Gastrocnemius medialis (tissue), 4 donors: Measurements from ENCODE around the gene DNAJC2. TPM values are rescaled to one million over a fixed set of nuclear protein-coding genes. Genes with fewer than 3 reads are reported as not detected.
"Not testable (repeated sequence)": the region's sequence is repeated elsewhere in the genome, so short reads cannot be mapped to it uniquely, and the experiment has no call there.

ENCODE experiments used
- ATAC-seq, 2 donors: fragments of 150-250 bp; one replicate each; pipeline ENCODE4 v1.9.1; 2016
- DNase-seq, 2 donors: peaks; one replicate each; pipeline ENCODE4 v3.0.0-alpha.2; 2019
- H3K27ac ChIP-seq, 4 donors: fragments of 200-600 bp; sonication (generic); 1 replicate in 1 of 4; 2 replicates in 3 of 4; pipeline ENCODE4 v1.5.1; 2016 to 2018; ENCODE audit warnings: mild to moderate bottlenecking in 2 of 4, moderate library complexity in 1 of 4
- H3K27me3 ChIP-seq, 3 donors: fragments of 200-600 bp; sonication (generic) in 2 of 3; 1 replicate in 1 of 3; 2 replicates in 2 of 3; pipeline versions ENCODE4 v1.5.1 to v1.6.0; 2016 to 2019; ENCODE audit warnings: mild to moderate bottlenecking in 1 of 3, moderate library complexity in 1 of 3
- H3K36me3 ChIP-seq, 2 donors: fragments of 200-600 bp; sonication (generic) in 1 of 2; one replicate each; pipeline ENCODE4 v1.5.1; 2017 to 2018
- H3K4me1 ChIP-seq, 2 donors: fragments of 200-600 bp; sonication (generic) in 1 of 2; one replicate each; pipeline ENCODE4 v1.5.1; 2016 to 2017; ENCODE audit warnings: mild to moderate bottlenecking in 2 of 2
- H3K4me3 ChIP-seq, 4 donors: fragments of 200-600 bp; sonication (generic) in 3 of 4; 1 replicate in 1 of 4; 2 replicates in 3 of 4; pipeline ENCODE4 v1.5.1; 2016 to 2019; ENCODE audit warnings: mild to moderate bottlenecking in 2 of 4
- H3K9me3 ChIP-seq, 3 donors: fragments of 200-600 bp; sonication (generic) in 2 of 3; 1 replicate in 1 of 3; 2 replicates in 2 of 3; pipeline ENCODE4 v1.5.1; 2016 to 2019
- CTCF ChIP-seq, 5 experiments: fragments of 450-650 bp in 3 of 5; fragments of 200-600 bp in 2 of 5; sonication (generic) in 2 of 5; IDR thresholded peaks in 4 of 5; conservative IDR thresholded peaks in 1 of 5; 1 replicate in 4 of 5; 2 replicates in 1 of 5; pipeline ENCODE4 v1.5.1; 2016 to 2019; ENCODE audit warnings: antibody characterized with exemption in 5 of 5, mild to moderate bottlenecking in 3 of 5, moderate library complexity in 3 of 5
- POLR2A ChIP-seq, 2 donors: fragments of 450-650 bp; IDR thresholded peaks; one replicate each; pipeline ENCODE4 v1.6.1; 2017; ENCODE audit warnings: antibody characterized with exemption in 2 of 2, mild to moderate bottlenecking in 2 of 2, moderate library complexity in 2 of 2
- in situ Hi-C, 4 donors: fragments of 200-750 bp; cut with MboI; loops; one replicate each; pipeline versions ENCODE4 v1.15.0 to v1.8.0; 2017; ENCODE audit warnings: low sequenced_read_pairs in 4 of 4
- intact Hi-C: fragments of 100-400 bp; cut with DNase I; formaldehyde crosslinking; loops from one replicate; pipeline ENCODE4 v1.15.1; 2023; ENCODE audit warnings: low total_unique reads
- total RNA-seq, 4 donors: library from RNA; depleted of rRNA; stranded (reverse); fragments of >200 nt; gene quantifications; one replicate each; pipeline versions ENCODE4 v1.1.0 to v1.2.3, GENCODE V29; 2016

DNAJC2 gene
- total RNA-seq, 4 donors from 2014 or later: 20.9 to 36.8 (median 31.4) TPM

- no peaks in the 10 kb centered on the region for H3K27me3 ChIP-seq
- peaks cover 11 to 14% of the 10 kb centered on the region in 2 donors for H3K4me1 ChIP-seq
- intact Hi-C loops: loop anchor here (2.0 to 5.0 kb wide), 2 partner anchors 48 to 110 kb away; partner anchors contain the start of gene DNAJC2
- in situ Hi-C loops: no loop called here
- H3K36me3 ChIP-seq: peaks cover 0 to 37% of the 10 kb centered on the region in 2 donors
- DNase-seq: peak; percentile 87 to 93
- ATAC-seq: peak; percentile 97 to 99
- no peaks in the 10 kb centered on the region for H3K9me3 ChIP-seq
- H3K27ac ChIP-seq: peak within 1 kb of the TSS; percentile 76 to 87 (median 82)
- TF ChIP-seq CTCF (IDR thresholded peaks at IDR 0.05 in 4 of 5, conservative IDR thresholded peaks at IDR 0.05 in 1 of 5) (peak; percentile 94 to 98 (median 94)), POLR2A (IDR thresholded peaks at IDR 0.05) (peak in 1 of 2 donors; percentile 27)
- H3K4me3 ChIP-seq: peak within 1 kb of the TSS; percentile 75 to 96 (median 88)
These were observed 47.4 kb downstream of the DNAJC2 start, which contains the start of gene PMPCB for GRCh38 chr7:103296901-103297836. Gene PMPCB, plus strand, starts transcription at chr7:103297435. Its CDS starts 25 bp downstream, at chr7:103297460.

DNA sequence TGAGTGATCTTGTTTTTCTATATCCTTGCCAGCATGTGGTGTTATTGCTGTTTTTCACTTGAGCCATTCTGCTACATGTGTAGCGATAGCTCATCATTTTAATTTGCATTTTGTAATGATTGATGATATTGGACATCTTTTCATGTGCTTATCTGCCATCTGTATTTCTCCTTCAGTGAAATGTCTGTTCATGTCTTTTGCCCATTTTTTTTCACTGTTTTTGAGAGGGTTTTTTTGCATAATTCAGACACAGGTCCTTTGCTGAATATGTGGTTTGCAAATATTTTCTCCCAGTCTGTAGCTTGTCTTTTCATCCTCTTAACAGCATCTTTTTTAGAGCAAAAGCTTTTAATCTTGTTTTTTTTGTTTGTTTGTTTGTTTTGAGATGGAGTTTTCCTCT, 51.0 kb downstream of the DNAJC2 start:
- no peak for DNase-seq

DNA sequence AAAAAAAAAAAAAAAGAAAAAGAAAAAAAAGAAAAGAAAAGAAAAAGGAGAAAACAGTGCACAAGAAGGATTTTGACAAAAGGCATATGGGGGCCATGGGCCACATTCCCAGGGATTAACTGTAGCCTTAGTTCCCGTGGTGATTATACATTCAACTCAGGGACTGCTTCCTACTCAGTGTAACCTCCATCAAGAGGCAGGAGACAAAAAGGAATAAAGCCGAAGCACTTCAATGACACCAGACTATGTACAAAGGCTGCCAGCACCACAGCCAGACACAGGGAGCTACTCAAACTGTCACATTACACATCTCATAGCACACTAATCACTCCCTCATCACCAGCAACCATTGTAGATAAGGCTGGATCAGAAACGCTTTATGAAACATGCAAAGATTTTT, 52.4 kb downstream of the DNAJC2 start:
- Histone ChIP-seq H3K27me3 (no peaks in the 10 kb centered on the region), H3K36me3 (no peaks in the 10 kb centered on the region), H3K4me3 (no peak overlapping the region), H3K9me3 (no peaks in the 10 kb centered on the region), H3K4me1 (no peaks in the 10 kb centered on the region), H3K27ac (no peak overlapping the region)
- no peak for ATAC-seq
- TF ChIP-seq POLR2A (IDR thresholded peaks at IDR 0.05) (no peak), CTCF (IDR thresholded peaks at IDR 0.05 in 4 of 5, conservative IDR thresholded peaks at IDR 0.05 in 1 of 5) (no peak)
- intact Hi-C loops (no loop called here), in situ Hi-C loops (no loop called here)
- DNase-seq: no peak

More for the DNA sequence above, 51.0 kb downstream of the DNAJC2 start:
- Histone ChIP-seq H3K9me3 (no peaks in the 10 kb centered on the region), H3K4me3 (no peak overlapping the region), H3K27ac (no peak overlapping the region), H3K4me1 (peaks cover 6 to 7% of the 10 kb centered on the region in 2 donors), H3K27me3 (no peaks in the 10 kb centered on the region), H3K36me3 (peaks cover 0 to under 1% of the 10 kb centered on the region in 2 donors)
- in situ Hi-C loops: no loop called here
- TF ChIP-seq POLR2A (IDR thresholded peaks at IDR 0.05) (no peak), CTCF (IDR thresholded peaks at IDR 0.05 in 4 of 5, conservative IDR thresholded peaks at IDR 0.05 in 1 of 5) (no peak)
- intact Hi-C loops: no loop called here
- no peak for ATAC-seq

DNA sequence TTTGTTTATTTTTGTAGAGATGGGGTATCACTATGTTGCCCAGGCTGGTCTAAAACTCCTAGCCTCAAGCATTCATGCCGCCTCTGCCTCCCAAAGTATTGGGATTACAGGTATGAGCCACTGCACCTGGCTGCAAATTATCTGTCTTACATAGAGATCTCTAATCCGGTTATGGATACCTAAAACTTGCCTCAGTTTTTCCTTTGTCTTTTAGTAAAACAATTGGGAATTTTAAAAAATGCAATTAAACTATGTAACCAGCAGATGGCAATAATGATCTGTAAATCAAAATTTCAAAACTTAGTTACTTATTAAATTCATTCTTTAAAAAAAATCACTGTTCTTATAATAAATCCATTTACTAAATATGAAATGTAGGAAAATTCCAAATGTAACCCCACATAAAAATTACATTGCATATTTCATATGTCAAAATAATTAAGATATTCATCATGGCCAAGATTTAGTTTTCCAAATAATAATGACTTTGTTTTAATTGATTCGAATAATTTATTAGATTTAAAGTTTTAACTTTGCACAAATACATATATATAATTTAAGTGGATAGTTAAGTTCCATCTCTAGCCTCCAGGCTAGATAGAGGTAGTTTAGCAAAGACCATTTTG, 61.7 kb downstream of the DNAJC2 start:
- H3K9me3 ChIP-seq, intact Hi-C loops, H3K27ac ChIP-seq, H3K27me3 ChIP-seq, H3K36me3 ChIP-seq, in situ Hi-C loops, H3K4me3 ChIP-seq, DNase-seq, ATAC-seq, H3K4me1 ChIP-seq: not testable (repeated sequence)

DNA sequence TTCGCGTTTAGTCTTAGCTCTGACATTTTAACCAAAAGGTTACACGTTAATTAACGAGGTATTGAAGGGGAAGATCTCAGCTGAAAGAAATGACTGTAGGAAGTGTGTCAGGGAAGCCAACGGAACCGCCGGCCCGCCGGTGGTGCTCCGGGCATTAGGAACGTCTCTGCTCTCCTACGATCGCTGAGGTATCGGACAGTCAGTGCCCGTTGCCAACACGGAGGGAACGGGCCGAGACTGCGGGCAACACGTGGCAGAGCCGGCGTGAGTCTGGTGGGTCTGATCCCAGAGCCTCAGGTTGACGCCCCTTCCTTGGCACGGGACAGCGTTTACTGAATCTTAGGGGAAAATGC, 63.8 kb downstream of the DNAJC2 start:
- Histone ChIP-seq H3K27ac (peak overlapping the region in 1 of 4 donors; percentile 26), H3K4me3 (peak overlapping the region; percentile 61 to 73 (median 69))
- intact Hi-C loops, in situ Hi-C loops, H3K9me3 ChIP-seq, ATAC-seq, DNase-seq, H3K4me1 ChIP-seq, H3K36me3 ChIP-seq, H3K27me3 ChIP-seq: not testable (repeated sequence)

DNA sequence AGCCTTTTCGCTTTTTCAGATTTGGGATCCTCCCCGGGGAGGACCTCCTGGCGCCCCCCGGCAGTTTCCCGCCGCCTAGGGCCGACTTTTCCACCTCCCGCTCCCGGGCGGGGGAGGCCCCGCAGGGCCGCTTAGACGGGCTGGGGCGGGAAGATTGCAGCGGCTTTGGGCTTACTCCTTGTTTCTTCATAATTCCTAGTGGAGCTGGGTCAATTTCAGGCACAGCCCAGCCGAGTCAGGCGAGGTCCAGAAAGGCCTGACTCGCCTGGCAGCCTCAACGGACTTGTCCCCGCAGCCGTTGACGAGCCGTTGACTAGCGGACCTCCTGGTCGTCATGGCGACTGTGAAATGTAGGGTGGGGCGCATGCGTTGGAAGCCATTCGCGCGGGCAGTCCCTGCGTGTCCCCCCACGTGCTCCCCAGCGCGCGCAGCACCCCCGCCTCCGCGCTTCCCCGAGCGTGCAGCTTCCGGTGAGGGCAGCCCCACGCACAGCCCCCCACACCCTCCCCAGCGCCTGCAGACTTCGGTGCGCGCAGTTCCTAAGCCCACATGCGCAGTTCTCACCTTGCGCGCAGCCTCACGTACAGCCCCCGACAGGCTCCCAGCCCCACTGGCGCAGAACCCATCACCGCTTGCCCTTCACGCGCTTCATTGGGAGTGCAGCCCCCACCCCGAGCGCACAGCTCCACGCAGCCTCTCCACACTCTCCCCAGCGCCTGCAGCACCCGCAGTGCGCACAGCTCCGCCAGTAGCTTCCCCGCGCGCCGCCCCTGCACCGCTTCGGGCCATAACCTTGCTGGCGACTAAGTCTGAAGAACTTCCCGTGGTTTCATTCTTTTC, 64.4 kb downstream of the DNAJC2 start:
- DNase-seq (peak; percentile 22 to 27), ATAC-seq (peak; percentile 58 to 71)
- intact Hi-C loops, in situ Hi-C loops, H3K27me3 ChIP-seq, H3K4me1 ChIP-seq, H3K36me3 ChIP-seq, H3K9me3 ChIP-seq: not testable (repeated sequence)
- H3K27ac ChIP-seq: peak overlapping the region in 1 of 4 donors; percentile 26
- H3K4me3 ChIP-seq: peak overlapping the region; percentile 61 to 73 (median 69)

GRCh38 chr7:103279636-103279962, 65.0 kb downstream of the DNAJC2 start:
- intact Hi-C loops, DNase-seq, H3K4me1 ChIP-seq, H3K9me3 ChIP-seq, H3K27me3 ChIP-seq, H3K36me3 ChIP-seq, in situ Hi-C loops, ATAC-seq: not testable (repeated sequence)
- peak overlapping the region; percentile 61 to 73 (median 69) for H3K4me3 ChIP-seq
- H3K27ac ChIP-seq: peak overlapping the region in 1 of 4 donors; percentile 26

GRCh38 chr7:103278195-103278594, 66.4 kb downstream of the DNAJC2 start:
- in situ Hi-C loops, DNase-seq, H3K4me3 ChIP-seq, H3K4me1 ChIP-seq, H3K27me3 ChIP-seq, H3K9me3 ChIP-seq, ATAC-seq, H3K27ac ChIP-seq, intact Hi-C loops, H3K36me3 ChIP-seq: not testable (repeated sequence)
